Cardiac fibroblast (primary cell): ENCODE data around the gene CARS2.
A peak's percentile ranks its signal among the peaks of the same experiment; 100 is the strongest.
"Not testable (repeated sequence)": the region's sequence is repeated elsewhere in the genome, so short reads cannot be mapped to it uniquely, and the experiment has no call there.

ENCODE experiments used
- DNase-seq, 2 donors: peaks; one replicate each; pipeline versions ENCODE4 v3.0.0 to v3.0.0-alpha.2; 2010; ENCODE audit warnings: low read depth in 2 of 2
- H3K4me3 ChIP-seq, 2 donors: replicated peaks in 1 of 2; 1 replicate in 1 of 2; 2 replicates in 1 of 2; pipeline ENCODE4 v1.5.1; 2011; ENCODE audit warnings: low read depth in 2 of 2, low read length in 2 of 2, mild to moderate bottlenecking in 2 of 2, moderate library complexity in 1 of 2
- CTCF ChIP-seq: IDR thresholded peaks from one replicate; pipeline ENCODE4 v1.5.1; 2011; ENCODE audit warnings: low read depth, mild to moderate bottlenecking, low read length, inconsistent platforms

CARS2 gene

GRCh38 chr13:110634558-110634957 is 71.4 kb downstream of the CARS2 start:
- no peak overlapping the region for H3K4me3 ChIP-seq
- peak; percentile 53 to 85 for DNase-seq
- no peak for TF ChIP-seq CTCF

- TF ChIP-seq CTCF: no peak
Measured at GRCh38 chr13:110633776-110634175, 72.1 kb downstream of the CARS2 start.

GRCh38 chr13:110632255-110632654 is 73.7 kb downstream of the CARS2 start:
- not testable (repeated sequence) for H3K4me3 ChIP-seq, DNase-seq

More at GRCh38 chr13:110633776-110634175, 72.1 kb downstream of the CARS2 start:
- no peak for DNase-seq
- no peak overlapping the region for H3K4me3 ChIP-seq

GRCh38 chr13:110630566-110631119 is 75.3 kb downstream of the CARS2 start:
- DNase-seq: no peak
- no peak for TF ChIP-seq CTCF

GRCh38 chr13:110629735-110630134 is 76.2 kb downstream of the CARS2 start:
- TF ChIP-seq CTCF: no peak
- no peak for DNase-seq
- no peak overlapping the region for H3K4me3 ChIP-seq

More at GRCh38 chr13:110630566-110631119, 75.3 kb downstream of the CARS2 start:
- no peak overlapping the region for H3K4me3 ChIP-seq

GRCh38 chr13:110628952-110629701 is 76.8 kb downstream of the CARS2 start:
- H3K4me3 ChIP-seq: no peak overlapping the region
- peak in 1 of 2 donors; percentile 67 for DNase-seq
- TF ChIP-seq CTCF: no peak

- peak; percentile 45 to 61 for DNase-seq
- no peak overlapping the region for H3K4me3 ChIP-seq
- no peak for TF ChIP-seq CTCF
Measured at GRCh38 chr13:110628477-110628793, 77.5 kb downstream of the CARS2 start.
